ENCODE measurements around the gene WDR81. TPM values are rescaled to one million over a fixed set of nuclear protein-coding genes. Genes with fewer than 3 reads are reported as not detected.

WDR81 gene
- total RNA-seq, 1 donor from 2014 or later: 16.0 TPM

GRCh38 chr17:1730326-1731193 lies 6.1 kb downstream of the WDR81 start:
- H3K27me3 Mint-ChIP-seq: no peaks in the 10 kb centered on the region
- DNase-seq (ENCODE audit: extremely low spot score, unreplicated experiment): no peak
- no peak for TF ChIP-seq CTCF (conservative IDR thresholded peaks at IDR 0.05)
- H3K4me3 Mint-ChIP-seq: no peak overlapping the region
- H3K4me1 Mint-ChIP-seq (ENCODE audit: unreplicated experiment): no peaks in the 10 kb centered on the region
- H3K9me3 Mint-ChIP-seq: no peaks in the 10 kb centered on the region
- no peaks in the 10 kb centered on the region for H3K36me3 Mint-ChIP-seq
- H3K27ac Mint-ChIP-seq: no peak overlapping the region

- Mint-ChIP-seq H3K4me3 (no peak overlapping the region), H3K27ac (no peak overlapping the region), H3K4me1 (ENCODE audit: unreplicated experiment) (no peaks in the 10 kb centered on the region), H3K36me3 (no peaks in the 10 kb centered on the region), H3K27me3 (no peaks in the 10 kb centered on the region), H3K9me3 (no peaks in the 10 kb centered on the region)
- TF ChIP-seq CTCF (conservative IDR thresholded peaks at IDR 0.05): no peak
- no peak for DNase-seq (ENCODE audit: extremely low spot score, unreplicated experiment)
Measured at GRCh38 chr17:1731194-1731506, 6.6 kb downstream of the WDR81 start.

GRCh38 chr17:1732241-1732832 lies 7.8 kb downstream of the WDR81 start:
- H3K36me3 Mint-ChIP-seq: no peaks in the 10 kb centered on the region
- H3K27ac Mint-ChIP-seq: no peak overlapping the region
- H3K4me3 Mint-ChIP-seq: no peak overlapping the region
- H3K4me1 Mint-ChIP-seq (ENCODE audit: unreplicated experiment): no peaks in the 10 kb centered on the region
- no peak for TF ChIP-seq CTCF (conservative IDR thresholded peaks at IDR 0.05)
- no peaks in the 10 kb centered on the region for H3K27me3 Mint-ChIP-seq
- no peaks in the 10 kb centered on the region for H3K9me3 Mint-ChIP-seq
- DNase-seq (ENCODE audit: extremely low spot score, unreplicated experiment): no peak

GRCh38 chr17:1732833-1733321 lies 8.4 kb downstream of the WDR81 start:
- Mint-ChIP-seq H3K4me3 (no peak overlapping the region), H3K27ac (no peak overlapping the region), H3K36me3 (no peaks in the 10 kb centered on the region), H3K4me1 (ENCODE audit: unreplicated experiment) (no peaks in the 10 kb centered on the region), H3K27me3 (no peaks in the 10 kb centered on the region), H3K9me3 (no peaks in the 10 kb centered on the region)
- no peak for TF ChIP-seq CTCF (conservative IDR thresholded peaks at IDR 0.05)
- DNase-seq (ENCODE audit: extremely low spot score, unreplicated experiment): no peak

GRCh38 chr17:1733759-1734158 lies 9.3 kb downstream of the WDR81 start:
- no peak for TF ChIP-seq CTCF (conservative IDR thresholded peaks at IDR 0.05)
- no peak overlapping the region for H3K4me3 Mint-ChIP-seq
- no peaks in the 10 kb centered on the region for H3K9me3 Mint-ChIP-seq
- no peaks in the 10 kb centered on the region for H3K36me3 Mint-ChIP-seq
- H3K4me1 Mint-ChIP-seq (ENCODE audit: unreplicated experiment): no peaks in the 10 kb centered on the region
- no peak overlapping the region for H3K27ac Mint-ChIP-seq
- DNase-seq (ENCODE audit: extremely low spot score, unreplicated experiment): no peak
- H3K27me3 Mint-ChIP-seq: no peaks in the 10 kb centered on the region

All from type B pancreatic cell (in vitro differentiated cells).